BE2C (cell line): ENCODE data around the gene SRMS.

Experiments used
- DNase-seq: peaks from one replicate; pipeline ENCODE4 v3.0.0-alpha.2; 2020
- H3K27me3 ChIP-seq: fragments of 250-450 bp; sonication (Bioruptor Pico); 2 replicates; pipeline ENCODE4 v1.5.1; 2020; ENCODE audit warnings: mild to moderate bottlenecking
- H3K36me3 ChIP-seq: fragments of 250-450 bp; sonication (Bioruptor Pico); 2 replicates; pipeline ENCODE4 v1.5.1; 2020; ENCODE audit warnings: mild to moderate bottlenecking
- H3K4me1 ChIP-seq: fragments of 250-450 bp; sonication (Bioruptor Pico); 2 replicates; pipeline ENCODE4 v1.5.1; 2020
- H3K4me3 ChIP-seq: 2 replicates; pipeline ENCODE4 v1.5.1; 2011; ENCODE audit warnings: low read depth, low read length
- H3K9me3 ChIP-seq: fragments of 250-450 bp; sonication (Bioruptor Pico); 2 replicates; pipeline ENCODE4 v1.5.1; 2020
- TF ChIP-seq, protein P1 (sequence below): IDR thresholded peaks from 2 replicates; pipeline ENCODE4 v1.5.1; 2012; ENCODE audit warnings: mild to moderate bottlenecking, low read depth, low read length

The SRMS gene

DNA sequence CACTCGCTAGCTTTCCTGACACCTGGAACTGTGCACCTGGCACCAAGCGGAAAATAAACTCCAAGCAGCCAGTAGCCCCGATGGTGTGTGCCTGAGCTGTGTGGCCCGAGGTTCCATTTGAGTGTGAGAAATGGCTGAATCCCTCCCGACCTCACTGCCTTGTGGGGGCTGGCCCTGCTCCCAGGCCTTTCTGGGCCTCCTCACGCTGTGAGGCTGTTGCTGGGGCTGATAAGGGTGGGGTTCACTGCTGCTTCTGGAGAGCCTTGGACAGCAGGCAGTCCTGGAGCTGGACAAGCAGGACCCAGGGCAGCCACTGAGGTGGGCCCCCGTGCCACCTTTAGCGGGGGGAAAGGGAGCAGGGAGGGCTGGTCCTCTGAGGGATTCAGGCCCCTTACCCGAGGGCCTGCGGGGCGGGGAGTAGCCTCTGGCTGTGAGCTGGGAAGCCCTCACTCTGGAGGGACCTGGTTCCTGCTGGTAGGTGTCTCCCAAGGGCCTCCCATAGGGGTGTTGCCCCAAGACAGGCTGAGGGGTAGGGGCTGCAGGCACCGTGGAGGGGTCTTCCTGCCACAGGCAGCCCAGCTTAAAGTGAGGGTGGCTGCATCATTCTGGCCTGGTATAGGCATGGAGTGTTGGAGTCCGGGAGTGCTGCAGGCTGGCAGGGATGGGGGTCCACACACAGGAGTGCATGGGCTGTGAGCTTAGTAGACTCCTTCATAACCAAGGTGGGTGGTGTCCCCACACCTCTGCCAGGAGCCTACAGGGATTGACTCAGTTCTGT is 25.3 kb downstream of the SRMS start:
- no peaks in the 10 kb centered on the region for H3K27me3 ChIP-seq
- peak overlapping the region; percentile 20 for H3K4me3 ChIP-seq
- TF ChIP-seq, protein P1, sequence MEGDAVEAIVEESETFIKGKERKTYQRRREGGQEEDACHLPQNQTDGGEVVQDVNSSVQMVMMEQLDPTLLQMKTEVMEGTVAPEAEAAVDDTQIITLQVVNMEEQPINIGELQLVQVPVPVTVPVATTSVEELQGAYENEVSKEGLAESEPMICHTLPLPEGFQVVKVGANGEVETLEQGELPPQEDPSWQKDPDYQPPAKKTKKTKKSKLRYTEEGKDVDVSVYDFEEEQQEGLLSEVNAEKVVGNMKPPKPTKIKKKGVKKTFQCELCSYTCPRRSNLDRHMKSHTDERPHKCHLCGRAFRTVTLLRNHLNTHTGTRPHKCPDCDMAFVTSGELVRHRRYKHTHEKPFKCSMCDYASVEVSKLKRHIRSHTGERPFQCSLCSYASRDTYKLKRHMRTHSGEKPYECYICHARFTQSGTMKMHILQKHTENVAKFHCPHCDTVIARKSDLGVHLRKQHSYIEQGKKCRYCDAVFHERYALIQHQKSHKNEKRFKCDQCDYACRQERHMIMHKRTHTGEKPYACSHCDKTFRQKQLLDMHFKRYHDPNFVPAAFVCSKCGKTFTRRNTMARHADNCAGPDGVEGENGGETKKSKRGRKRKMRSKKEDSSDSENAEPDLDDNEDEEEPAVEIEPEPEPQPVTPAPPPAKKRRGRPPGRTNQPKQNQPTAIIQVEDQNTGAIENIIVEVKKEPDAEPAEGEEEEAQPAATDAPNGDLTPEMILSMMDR = no peak
- H3K4me1 ChIP-seq = no peaks in the 10 kb centered on the region
- peaks cover 22% of the 10 kb centered on the region for H3K36me3 ChIP-seq
- peaks cover 4% of the 10 kb centered on the region; the same call in 1 of the 2 replicates for H3K9me3 ChIP-seq
- no peak for DNase-seq

DNA sequence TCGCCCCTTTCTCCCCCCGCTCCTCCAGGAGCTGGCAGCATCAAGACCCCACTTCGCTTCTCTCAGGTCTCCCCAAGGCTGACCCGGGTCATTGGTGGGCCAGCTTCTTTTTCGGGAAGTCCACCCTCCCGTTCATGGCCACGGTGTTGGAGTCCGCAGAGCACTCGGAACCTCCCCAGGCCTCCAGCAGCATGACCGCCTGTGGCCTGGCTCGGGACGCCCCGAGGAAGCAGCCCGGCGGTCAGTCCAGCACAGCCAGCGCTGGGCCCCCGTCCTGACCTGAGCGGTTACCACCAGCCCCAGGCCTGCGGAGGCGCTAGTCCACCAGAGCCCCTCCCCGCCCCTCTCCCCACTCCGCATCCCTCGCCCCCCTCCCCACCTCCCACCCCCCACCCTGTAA is 25.9 kb downstream of the SRMS start:
- Histone ChIP-seq H3K27me3 (no peaks in the 10 kb centered on the region), H3K4me1 (no peaks in the 10 kb centered on the region), H3K4me3 (peak overlapping the region; percentile 73), H3K9me3 (peaks cover 4% of the 10 kb centered on the region; the same call in 1 of the 2 replicates), H3K36me3 (peaks cover 22% of the 10 kb centered on the region)
- peak; percentile 23 for DNase-seq
- TF ChIP-seq, protein P1 = no peak

DNA sequence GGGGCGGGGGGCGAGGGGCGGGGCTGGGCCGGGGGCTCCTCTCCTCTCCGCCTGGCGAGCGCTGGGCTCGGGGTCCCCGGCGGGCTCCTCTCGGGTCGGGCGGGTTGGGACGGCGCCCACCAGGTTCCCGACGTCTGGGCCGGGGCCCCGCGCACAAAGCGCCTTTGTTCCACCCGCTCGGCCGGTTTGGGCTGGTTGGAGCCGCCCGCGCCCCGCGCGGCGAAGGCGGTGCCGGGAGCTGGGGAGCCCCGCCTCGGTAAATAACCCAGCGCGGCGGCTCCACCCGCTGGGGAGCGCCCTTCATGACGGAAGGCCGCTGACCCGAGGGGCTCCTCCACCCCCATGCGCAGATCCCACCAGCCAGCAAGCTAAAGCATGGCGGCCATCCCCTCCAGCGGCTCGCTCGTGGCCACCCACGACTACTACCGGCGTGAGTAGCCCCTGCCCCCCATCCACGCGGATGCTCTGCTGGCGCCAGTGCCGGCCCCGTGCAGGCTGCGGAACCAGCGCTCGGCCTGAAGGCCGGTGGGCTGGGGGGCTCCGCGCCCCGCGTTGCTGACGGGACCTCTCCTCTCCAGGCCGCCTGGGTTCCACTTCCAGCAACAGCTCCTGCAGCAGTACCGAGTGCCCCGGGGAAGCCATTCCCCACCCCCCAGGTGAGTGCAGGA is 26.5 kb downstream of the SRMS start:
- Histone ChIP-seq H3K4me3 (peak overlapping the region; percentile 73), H3K27me3 (no peaks in the 10 kb centered on the region), H3K9me3 (peaks cover 4% of the 10 kb centered on the region; the same call in 1 of the 2 replicates), H3K4me1 (no peaks in the 10 kb centered on the region), H3K36me3 (peaks cover 22% of the 10 kb centered on the region)
- TF ChIP-seq, protein P1 = no peak
- DNase-seq = peak; percentile 71

DNA sequence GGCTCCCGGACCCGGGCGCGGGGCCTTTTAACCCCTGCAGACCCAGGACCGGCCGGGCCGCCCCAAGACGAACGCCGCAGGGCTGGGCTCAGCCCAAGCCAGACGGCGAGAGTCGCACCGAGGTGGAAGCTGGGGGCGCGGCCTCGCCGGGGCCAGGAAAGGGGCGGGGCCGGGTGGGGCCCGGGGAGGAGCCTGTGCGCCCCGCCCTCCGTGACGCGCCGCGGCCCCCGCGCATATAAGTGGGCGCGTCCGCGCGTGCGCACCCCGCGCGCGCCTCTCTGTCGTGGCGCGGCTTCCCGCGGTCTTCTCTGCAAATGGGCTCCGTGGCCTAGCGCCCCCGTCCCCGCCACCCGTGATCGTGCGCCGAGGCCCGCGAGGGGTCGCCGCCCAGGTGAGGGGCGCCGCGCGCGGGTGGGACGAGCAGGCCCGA is 27.0 kb downstream of the SRMS start, which contains the start of gene PPDPF:
TSS of gene PPDPF (plus strand) at position 262 of the 430 bp plus-strand sequence. CDS start 544 bp downstream, outside the sequence.
- no peaks in the 10 kb centered on the region for H3K27me3 ChIP-seq
- DNase-seq = peak; percentile 87
- peaks cover 22% of the 10 kb centered on the region for H3K36me3 ChIP-seq
- TF ChIP-seq, protein P1 = no peak
- H3K9me3 ChIP-seq = peaks cover 4% of the 10 kb centered on the region; the same call in 1 of the 2 replicates
- H3K4me1 ChIP-seq = no peaks in the 10 kb centered on the region
- peak within 1 kb of the TSS; percentile 73 for H3K4me3 ChIP-seq

DNA sequence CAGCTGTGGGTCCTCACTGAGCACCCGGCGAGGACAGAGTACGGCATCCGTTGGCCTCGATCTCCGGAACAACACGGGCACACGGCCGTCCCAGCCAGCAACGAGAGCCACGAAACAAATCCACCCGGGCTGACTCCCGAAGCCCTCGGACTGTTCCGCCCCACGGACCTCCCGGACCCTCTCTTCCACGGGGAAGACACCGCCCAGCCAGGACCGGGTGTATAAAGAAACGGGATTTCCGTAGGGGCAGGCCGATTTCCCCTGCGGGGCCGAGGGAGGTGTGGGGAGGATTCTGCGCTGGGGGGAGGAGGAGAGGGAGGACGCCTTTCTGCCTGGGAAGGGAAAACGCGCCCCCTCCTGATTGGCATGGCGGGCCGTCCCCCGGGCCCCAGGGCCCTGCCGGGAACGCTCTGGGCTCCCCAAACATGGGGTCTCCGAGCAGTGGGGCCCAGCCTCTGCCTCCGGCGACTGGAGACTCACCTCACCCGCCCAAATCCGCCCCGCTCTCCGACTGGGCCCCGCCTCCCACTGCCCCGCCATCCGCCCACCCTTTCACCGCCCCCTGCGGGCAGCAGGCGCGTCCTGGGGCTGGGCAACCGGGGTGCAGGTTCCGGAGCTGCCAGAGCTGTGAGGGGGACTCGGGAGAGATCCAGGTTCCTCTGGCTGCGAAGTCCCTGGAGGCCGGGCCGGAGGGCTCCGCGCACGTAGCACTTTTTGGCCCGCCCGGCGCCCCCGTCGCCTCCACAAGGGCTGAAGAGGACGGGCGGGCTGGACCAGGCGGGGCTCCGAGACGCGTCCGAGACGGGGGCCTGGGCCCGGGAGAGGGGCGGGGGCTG is 27.7 kb downstream of the SRMS start:
- peaks cover 22% of the 10 kb centered on the region for H3K36me3 ChIP-seq
- H3K9me3 ChIP-seq = peaks cover 4% of the 10 kb centered on the region; the same call in 1 of the 2 replicates
- H3K4me1 ChIP-seq = no peaks in the 10 kb centered on the region
- peak overlapping the region; percentile 73 for H3K4me3 ChIP-seq
- H3K27me3 ChIP-seq = no peaks in the 10 kb centered on the region
- DNase-seq = peak; percentile 70
- TF ChIP-seq, protein P1 = peak; percentile 22
